GM12801 (cell line): ENCODE results near the gene NUAK1.

Source experiments
- TF ChIP-seq, protein P1 (sequence below): IDR thresholded peaks from one replicate; pipeline ENCODE4 v1.5.1; 2011; ENCODE audit warnings: control low read depth; ENCODE audit not compliant: insufficient read length; ENCODE audit errors: extremely low read depth

The NUAK1 gene

DNA sequence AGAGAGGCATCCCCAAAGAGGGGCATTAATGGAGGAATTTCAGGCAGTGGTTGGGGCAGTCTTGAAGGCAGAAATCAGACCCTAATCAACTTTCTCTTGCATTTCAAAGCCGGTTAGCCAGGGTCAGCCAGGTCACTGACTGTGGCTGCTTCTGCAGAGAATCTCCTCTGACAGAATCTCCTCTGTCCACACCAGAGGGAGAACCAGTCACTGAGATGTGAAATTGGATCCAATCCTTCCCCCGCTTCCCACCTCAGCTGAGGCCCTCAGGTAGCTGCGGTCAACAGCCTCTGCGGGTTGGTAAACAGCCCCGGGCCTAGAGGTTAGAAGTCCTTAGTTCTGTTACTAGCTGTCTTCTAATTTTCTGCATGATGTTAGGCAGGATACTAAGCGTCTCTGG, 39.8 kb upstream of the NUAK1 start:
- TF ChIP-seq, protein P1, sequence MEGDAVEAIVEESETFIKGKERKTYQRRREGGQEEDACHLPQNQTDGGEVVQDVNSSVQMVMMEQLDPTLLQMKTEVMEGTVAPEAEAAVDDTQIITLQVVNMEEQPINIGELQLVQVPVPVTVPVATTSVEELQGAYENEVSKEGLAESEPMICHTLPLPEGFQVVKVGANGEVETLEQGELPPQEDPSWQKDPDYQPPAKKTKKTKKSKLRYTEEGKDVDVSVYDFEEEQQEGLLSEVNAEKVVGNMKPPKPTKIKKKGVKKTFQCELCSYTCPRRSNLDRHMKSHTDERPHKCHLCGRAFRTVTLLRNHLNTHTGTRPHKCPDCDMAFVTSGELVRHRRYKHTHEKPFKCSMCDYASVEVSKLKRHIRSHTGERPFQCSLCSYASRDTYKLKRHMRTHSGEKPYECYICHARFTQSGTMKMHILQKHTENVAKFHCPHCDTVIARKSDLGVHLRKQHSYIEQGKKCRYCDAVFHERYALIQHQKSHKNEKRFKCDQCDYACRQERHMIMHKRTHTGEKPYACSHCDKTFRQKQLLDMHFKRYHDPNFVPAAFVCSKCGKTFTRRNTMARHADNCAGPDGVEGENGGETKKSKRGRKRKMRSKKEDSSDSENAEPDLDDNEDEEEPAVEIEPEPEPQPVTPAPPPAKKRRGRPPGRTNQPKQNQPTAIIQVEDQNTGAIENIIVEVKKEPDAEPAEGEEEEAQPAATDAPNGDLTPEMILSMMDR: no peak

DNA sequence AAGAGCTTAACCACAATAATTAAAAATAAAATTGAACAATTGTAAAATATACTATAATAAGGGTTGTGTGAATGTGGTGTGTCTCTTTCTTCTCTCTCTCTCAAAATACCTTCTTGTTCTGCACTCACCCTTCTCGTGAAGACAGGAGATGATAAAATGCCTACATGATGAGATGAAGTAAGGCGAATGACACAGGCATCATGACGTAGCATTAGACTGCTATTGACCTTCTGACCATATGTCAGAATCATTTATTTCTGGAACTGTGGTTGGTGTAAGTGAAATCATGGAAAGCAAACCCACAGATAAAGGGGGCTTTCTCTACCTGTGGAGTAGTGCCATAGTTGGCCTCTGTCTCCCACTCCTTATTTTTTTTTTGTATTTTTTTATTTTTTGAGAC, 37.8 kb upstream of the NUAK1 start:
- TF ChIP-seq, protein P1: no peak

DNA sequence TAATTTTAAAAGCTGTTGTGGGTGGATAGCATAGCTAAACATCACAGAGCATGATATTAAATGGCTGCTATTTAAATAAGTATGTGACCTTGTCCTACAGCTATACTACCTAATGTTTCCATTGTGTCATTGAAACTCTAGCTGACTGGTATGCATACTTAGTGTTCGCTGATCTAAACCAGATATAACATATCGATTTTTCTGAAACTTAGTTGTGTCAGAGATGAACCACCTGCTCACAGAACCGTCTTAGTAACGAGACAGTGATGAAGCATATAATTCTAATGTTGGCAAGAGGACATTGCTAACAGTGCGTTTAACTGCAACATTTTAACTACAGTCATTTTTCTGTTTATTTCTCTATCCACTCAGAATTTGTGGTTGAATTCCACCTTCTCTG, 36.1 kb upstream of the NUAK1 start:
- TF ChIP-seq, protein P1: no peak

DNA sequence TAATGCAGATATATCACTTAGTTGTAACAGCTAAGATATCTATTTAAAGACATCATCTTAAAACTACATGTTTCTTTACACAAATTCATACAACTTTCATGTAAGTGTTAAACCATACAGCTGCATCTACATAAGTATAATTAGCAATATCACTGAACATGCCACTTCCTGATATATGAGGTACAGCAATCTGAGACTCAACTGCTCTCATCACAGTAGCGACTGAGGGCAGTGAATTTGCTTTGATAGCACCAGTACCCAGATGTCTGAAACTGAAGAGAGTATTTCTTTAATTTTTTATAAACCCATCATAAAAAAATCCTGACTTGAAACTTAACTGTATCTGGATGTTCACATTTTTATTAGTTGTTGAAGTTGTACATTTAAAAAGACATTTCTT, 34.7 kb upstream of the NUAK1 start:
- TF ChIP-seq, protein P1: no peak

DNA sequence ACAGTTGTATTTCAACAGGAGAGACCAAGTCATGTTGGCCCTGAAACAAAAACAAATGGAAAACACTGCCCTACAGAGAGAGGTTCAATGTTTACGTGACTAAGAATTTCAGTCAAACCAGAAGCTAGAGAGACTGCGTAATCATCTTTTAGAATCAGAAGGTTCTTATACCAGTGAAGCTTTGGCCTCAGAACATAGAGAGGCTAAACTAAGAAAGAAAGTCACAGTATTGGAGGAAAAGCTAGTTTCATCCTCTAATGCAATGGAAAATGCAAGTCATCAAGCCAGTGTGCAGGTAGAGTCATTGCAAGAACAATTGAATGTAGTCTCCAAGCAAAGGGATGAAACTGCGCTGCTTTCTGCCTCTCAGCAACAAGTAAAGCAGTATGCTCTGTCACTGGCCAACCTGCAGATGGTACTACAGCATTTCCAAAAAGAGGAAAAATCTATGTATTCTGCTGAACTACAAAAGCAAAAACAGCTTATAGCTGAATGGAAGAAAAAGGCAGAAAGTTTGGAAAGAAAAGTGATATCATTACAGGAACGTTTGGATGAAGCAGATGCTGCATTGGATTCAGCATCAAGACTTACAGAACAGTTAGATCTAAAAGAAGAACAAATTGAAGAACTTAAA, 32.5 kb upstream of the NUAK1 start:
- TF ChIP-seq, protein P1: no peak

DNA sequence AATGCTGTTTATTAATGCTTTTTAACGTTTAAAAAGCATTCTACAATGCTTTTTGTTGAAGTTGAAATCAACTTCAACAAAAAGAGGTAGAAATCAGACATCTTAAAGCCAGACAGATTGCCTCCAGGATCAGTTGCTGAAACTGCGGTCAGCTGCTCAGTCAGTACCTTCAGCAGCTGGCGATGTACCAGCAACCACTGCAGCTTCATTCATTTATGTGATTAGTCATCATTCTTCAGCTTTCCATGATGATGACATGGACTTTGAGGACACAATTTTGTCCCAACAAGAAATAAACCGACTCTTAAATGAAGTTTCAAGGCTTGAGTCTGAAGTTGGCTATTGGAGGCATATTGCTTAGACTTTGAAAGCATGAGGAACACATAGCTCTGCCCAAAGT, 31.5 kb upstream of the NUAK1 start:
- TF ChIP-seq, protein P1: no peak

DNA sequence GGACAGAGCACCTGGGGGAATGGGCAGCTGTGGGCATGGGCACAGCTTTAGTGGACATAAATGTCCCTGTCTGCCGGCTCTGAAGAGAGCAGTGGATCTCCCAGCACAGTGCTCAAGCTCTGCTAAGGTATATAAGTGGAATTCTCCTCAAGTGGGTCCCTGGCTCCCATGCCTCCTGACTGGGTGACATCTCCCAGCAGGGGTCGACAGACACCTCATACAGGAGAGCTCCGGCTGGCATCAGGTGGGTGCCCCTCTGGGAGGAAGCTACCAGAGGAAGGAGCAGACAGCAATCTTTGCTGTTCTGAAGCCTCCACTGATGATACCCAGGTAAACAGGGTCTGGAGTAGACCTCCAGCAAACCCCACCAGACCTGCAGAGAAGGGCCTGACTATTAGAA, 25.0 kb upstream of the NUAK1 start:
- TF ChIP-seq, protein P1: no peak
